Pancreas (tissue), 10 donors: ENCODE data around the gene ARHGAP6. TPM values are rescaled to one million over a fixed set of nuclear protein-coding genes. Genes with fewer than 3 reads are reported as not detected.

Experiments used
- ATAC-seq, 4 donors: fragments of 200-7000 bp; cut with Tn5 transposase; one replicate each; pipeline versions ENCODE4 v1.8.0 to v1.9.1; 2020; ENCODE audit warnings: mild to moderate bottlenecking in 4 of 4, moderate library complexity in 4 of 4
- DNase-seq, 6 donors: peaks; one replicate each; pipeline ENCODE4 v3.0.0-alpha.2; 2020
- FAIRE-seq: peaks from 2 replicates; lab custom pipeline; 2012; peaks lifted over from hg19 to GRCh38; lab: Jason Lieb, UNC
- H3K27ac ChIP-seq, 4 donors: fragments of 200-600 bp; sonication (generic); 1 replicate in 3 of 4; 2 replicates in 1 of 4; pipeline versions ENCODE4 v1.5.0 to v1.8.0; 2020
- H3K27me3 ChIP-seq, 4 donors: fragments of 200-600 bp; one replicate each; pipeline ENCODE4 v1.8.0; 2021
- H3K36me3 ChIP-seq, 3 donors: fragments of 200-600 bp; sonication (generic) in 1 of 3; one replicate each; pipeline versions ENCODE4 v1.5.0 to v1.8.0; 2020 to 2021
- H3K4me1 ChIP-seq, 3 donors: fragments of 200-600 bp; one replicate each; pipeline ENCODE4 v1.8.0; 2021
- H3K4me3 ChIP-seq, 4 donors: fragments of 200-600 bp; sonication (generic) in 2 of 4; one replicate each; pipeline versions ENCODE4 v1.5.0 to v1.8.0; 2020 to 2021
- H3K9me3 ChIP-seq, 4 donors: fragments of 200-600 bp; one replicate each; pipeline ENCODE4 v1.8.0; 2021
- WGBS, 2 donors: extraction: QIAGEN DNeasy Blood & Tissue Kit; methylation state at CpG; one replicate each; pipeline ENCODE4 v1.1.7; 2013; 5-methylcytosine and 5-hydroxymethylcytosine counted together
- intact Hi-C, 3 donors: fragments of 100-400 bp; cut with DNase I; formaldehyde crosslinking; loops; one replicate each; pipeline versions ENCODE4 v1.11.1 to v1.14.2; 2022
- polyA plus RNA-seq, 2 donors: library from polyadenylated mRNA; stranded (reverse); fragments of 200-250 nt; gene quantifications; one replicate each; pipeline ENCODE4 v1.2.3, GENCODE V29; 2013
- total RNA-seq, 6 donors: library from RNA; stranded (reverse); fragmentation: NEBNext Ultra II Directional in 4 of 6; extraction: Animal tissue kit (Norgen Biotek cat#: 25700) in 4 of 6; gene quantifications; one replicate each; pipeline versions ENCODE4 v1.2.1 to v1.2.4, GENCODE V29; 2021 to 2023
- TF ChIP-seq, protein P1 (sequence below), 4 donors: fragments of 200-600 bp; sonication (generic) in 3 of 4; IDR thresholded peaks; one replicate each; pipeline versions ENCODE4 v1.5.0 to v1.8.0; 2021; ENCODE audit warnings: antibody characterized with exemption in 4 of 4
- donor health status: healthy with polysubstance abuse.
- donor health status: DM: no; HTN: no; CAD: no; lungs with moderate emphysema.
- donor health status: DM: no; HTN: no; CAD: no.
- donor health status: control.
- donor health status: control.
- donor health status: Bipolar disorder and iron deficiency.
- donor health status: DM: yes; HTN: yes; CAD: no.
- donor health status: DM: no; HTN: no; CAD: no.
- donor health status: DM: no; HTN: no; CAD: no.
- donor health status: DM: yes; HTN: yes; CAD: no.

The ARHGAP6 gene
- total and polyA plus RNA-seq, 8 donors = 0.79 to 3.3 (median 1.1) TPM

DNA sequence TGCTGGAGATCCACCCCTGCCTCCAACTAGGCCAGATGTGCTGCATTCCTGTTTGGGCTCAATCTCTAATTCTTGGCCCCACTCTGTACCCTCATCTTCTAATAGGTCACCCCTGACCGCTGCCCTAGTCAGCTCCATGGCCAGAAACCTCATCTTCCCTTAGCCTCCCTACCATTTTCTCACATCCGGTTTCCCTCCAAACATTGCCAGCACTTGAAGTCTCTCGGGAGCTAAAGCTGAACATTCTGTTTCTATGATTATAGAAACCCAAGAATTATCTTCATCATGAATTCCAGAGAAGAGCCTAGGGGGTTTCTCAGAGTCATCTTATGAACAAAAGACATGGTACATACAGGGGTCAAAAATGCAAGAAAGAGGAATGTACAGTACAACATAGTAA lies 192.8 kb downstream of the ARHGAP6 start:
- FAIRE-seq (no peak), DNase-seq (no peak), ATAC-seq (no peak)
- Histone ChIP-seq H3K27ac (no peak overlapping the region), H3K9me3 (no peaks in the 10 kb centered on the region), H3K4me1 (no peaks in the 10 kb centered on the region), H3K27me3 (peaks cover 0 to 5% (median 0%) of the 10 kb centered on the region in 4 donors), H3K4me3 (no peak overlapping the region), H3K36me3 (no peaks in the 10 kb centered on the region)
- WGBS, 2 donors = 85% methylated on average over 3 of the region's 3 CpGs
- TF ChIP-seq, protein P1, sequence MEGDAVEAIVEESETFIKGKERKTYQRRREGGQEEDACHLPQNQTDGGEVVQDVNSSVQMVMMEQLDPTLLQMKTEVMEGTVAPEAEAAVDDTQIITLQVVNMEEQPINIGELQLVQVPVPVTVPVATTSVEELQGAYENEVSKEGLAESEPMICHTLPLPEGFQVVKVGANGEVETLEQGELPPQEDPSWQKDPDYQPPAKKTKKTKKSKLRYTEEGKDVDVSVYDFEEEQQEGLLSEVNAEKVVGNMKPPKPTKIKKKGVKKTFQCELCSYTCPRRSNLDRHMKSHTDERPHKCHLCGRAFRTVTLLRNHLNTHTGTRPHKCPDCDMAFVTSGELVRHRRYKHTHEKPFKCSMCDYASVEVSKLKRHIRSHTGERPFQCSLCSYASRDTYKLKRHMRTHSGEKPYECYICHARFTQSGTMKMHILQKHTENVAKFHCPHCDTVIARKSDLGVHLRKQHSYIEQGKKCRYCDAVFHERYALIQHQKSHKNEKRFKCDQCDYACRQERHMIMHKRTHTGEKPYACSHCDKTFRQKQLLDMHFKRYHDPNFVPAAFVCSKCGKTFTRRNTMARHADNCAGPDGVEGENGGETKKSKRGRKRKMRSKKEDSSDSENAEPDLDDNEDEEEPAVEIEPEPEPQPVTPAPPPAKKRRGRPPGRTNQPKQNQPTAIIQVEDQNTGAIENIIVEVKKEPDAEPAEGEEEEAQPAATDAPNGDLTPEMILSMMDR (IDR thresholded peaks at IDR 0.05) = no peak
- intact Hi-C loops = no loop called here

DNA sequence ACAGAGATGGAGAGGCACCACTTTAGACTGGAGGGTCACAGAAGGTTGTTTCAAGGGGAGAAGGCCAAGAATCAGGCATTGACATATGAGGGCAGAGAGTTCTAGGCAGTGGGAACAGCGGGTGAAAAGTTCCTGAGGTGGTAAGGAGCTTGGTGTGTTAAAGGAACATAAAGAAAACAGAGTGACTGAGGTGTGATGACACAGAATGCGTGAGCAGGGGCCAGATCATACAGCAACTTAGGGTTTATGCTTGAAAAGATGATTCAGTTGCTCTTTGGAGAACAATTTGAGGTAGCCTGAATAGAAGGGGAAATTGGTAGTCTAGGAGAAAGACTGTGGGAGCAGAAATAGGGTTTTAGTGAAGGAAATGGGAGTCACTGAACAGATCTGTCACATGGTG lies 193.3 kb downstream of the ARHGAP6 start:
- DNase-seq (no peak), FAIRE-seq (no peak), ATAC-seq (no peak)
- intact Hi-C loops = no loop called here
- 79 to 90% methylated on average over 2 of the region's 2 CpGs for WGBS, 2 donors
- TF ChIP-seq, protein P1 (IDR thresholded peaks at IDR 0.05) = no peak
- Histone ChIP-seq H3K9me3 (no peaks in the 10 kb centered on the region), H3K4me1 (no peaks in the 10 kb centered on the region), H3K27ac (no peak overlapping the region), H3K27me3 (peaks cover 0 to 2% (median 0%) of the 10 kb centered on the region in 4 donors), H3K36me3 (no peaks in the 10 kb centered on the region), H3K4me3 (no peak overlapping the region)

DNA sequence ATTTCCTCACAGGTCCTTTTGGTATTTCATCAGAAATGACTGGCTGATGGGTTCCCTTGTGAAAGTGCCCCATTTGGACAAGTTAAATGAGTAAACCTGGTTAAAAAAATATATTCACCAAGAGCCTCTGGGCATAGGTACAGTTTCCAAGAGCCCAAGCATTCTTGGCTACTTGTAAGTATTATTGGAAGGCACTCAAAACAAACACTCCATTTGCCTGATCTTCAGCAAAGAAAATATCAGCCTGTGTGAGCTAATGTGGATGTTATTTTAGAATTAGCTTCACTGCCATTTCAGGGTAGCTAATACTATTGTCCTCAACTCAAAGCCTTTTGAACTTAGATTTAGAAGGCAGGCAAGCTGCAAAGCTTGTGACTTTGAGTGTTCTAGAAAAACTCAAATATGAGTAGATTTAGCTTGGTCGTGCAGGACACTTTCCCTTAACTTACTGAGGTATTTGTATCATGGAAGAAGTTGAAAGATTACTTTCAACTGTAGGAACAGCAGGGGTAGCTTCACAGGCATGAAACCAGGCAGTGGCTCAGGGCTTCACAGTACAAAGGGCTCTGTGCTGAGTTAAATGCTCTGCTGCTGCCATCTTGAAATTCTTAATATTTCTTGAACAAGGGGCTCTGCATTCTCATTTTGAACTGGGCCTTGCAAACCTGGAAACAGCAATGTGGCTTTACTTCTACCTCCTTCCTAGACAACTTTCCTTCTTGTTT lies 195.3 kb downstream of the ARHGAP6 start:
- intact Hi-C loops = no loop called here
- Histone ChIP-seq H3K36me3 (no peaks in the 10 kb centered on the region), H3K27me3 (peaks cover 0 to 7% (median 0%) of the 10 kb centered on the region in 4 donors), H3K4me3 (no peak overlapping the region), H3K27ac (peak overlapping the region in 1 of 4 donors; percentile 2), H3K9me3 (no peaks in the 10 kb centered on the region), H3K4me1 (no peaks in the 10 kb centered on the region)
- ATAC-seq (peak; percentile 52 to 91 (median 73)), DNase-seq (no peak), FAIRE-seq (peak; percentile 39)
- 24 to 38% methylated on average over 1 of the region's 1 CpG for WGBS, 2 donors
- TF ChIP-seq, protein P1 (IDR thresholded peaks at IDR 0.05) = no peak

DNA sequence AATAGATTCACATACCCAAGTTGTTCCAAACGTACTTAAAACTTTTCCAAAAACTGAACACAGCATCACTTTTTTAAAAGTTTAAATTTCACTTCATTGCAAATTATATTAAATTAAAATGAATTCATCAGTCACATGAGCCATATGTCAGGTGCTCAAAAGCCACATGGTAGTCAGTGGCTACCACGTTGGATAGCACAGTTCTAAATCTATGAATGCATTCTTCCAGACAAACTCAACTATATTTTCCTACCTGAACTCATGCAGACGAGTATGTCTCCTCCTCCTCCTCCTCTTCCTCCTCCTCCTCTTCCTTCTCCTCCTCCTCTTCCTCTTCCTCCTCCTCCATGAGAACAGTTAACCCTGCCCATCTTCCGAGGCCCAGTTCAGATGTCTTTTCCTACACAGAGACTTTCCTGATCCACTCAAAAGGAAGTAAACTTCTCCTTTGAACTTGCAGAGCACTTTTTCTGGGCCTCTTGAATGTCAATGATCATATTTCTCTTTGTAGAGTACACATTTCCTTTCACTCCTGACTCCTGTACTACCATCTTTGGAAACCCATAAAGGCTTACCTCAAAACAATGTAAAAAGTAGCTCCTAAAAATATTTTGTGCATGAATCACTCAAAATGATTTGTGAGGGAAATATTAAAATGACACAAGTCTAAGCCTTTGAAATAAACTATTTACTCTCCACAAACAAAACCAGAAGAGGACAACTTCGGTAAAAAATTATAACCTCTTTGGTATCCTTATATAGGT lies 199.9 kb downstream of the ARHGAP6 start:
- no peak for DNase-seq
- H3K27me3 ChIP-seq = peaks cover 0 to 7% (median 0%) of the 10 kb centered on the region in 4 donors
- no peaks in the 10 kb centered on the region for H3K9me3 ChIP-seq
- intact Hi-C loops = no loop called here
- no peak overlapping the region for H3K4me3 ChIP-seq
- no peaks in the 10 kb centered on the region for H3K4me1 ChIP-seq
- TF ChIP-seq, protein P1 (IDR thresholded peaks at IDR 0.05) = no peak
- H3K27ac ChIP-seq = no peak overlapping the region
- FAIRE-seq = peak; percentile 5
- H3K36me3 ChIP-seq = no peaks in the 10 kb centered on the region
- no peak for ATAC-seq
- 57 to 70% methylated on average over 5 of the region's 5 CpGs for WGBS, 2 donors
